ENCODE measurements around the gene PSMB5. TPM values are rescaled to one million over a fixed set of nuclear protein-coding genes. Genes with fewer than 3 reads are reported as not detected.
"Not testable (repeated sequence)": the region's sequence is repeated elsewhere in the genome, so short reads cannot be mapped to it uniquely, and the experiment has no call there.

Gene PSMB5
- total RNA-seq, 1 donor from 2014 or later = 183 TPM

GRCh38 chr14:23015618-23016017 lies 19.1 kb downstream of the PSMB5 start:
- DNase-seq (ENCODE audit: low read depth in 2 of 2) = no peak

- not testable (repeated sequence) for DNase-seq (ENCODE audit: low read depth in 2 of 2)
These were observed 21.0 kb downstream of the PSMB5 start for GRCh38 chr14:23013749-23014054.

GRCh38 chr14:23013054-23013748 lies 21.5 kb downstream of the PSMB5 start:
- DNase-seq (ENCODE audit: low read depth in 2 of 2) = no peak

DNA sequence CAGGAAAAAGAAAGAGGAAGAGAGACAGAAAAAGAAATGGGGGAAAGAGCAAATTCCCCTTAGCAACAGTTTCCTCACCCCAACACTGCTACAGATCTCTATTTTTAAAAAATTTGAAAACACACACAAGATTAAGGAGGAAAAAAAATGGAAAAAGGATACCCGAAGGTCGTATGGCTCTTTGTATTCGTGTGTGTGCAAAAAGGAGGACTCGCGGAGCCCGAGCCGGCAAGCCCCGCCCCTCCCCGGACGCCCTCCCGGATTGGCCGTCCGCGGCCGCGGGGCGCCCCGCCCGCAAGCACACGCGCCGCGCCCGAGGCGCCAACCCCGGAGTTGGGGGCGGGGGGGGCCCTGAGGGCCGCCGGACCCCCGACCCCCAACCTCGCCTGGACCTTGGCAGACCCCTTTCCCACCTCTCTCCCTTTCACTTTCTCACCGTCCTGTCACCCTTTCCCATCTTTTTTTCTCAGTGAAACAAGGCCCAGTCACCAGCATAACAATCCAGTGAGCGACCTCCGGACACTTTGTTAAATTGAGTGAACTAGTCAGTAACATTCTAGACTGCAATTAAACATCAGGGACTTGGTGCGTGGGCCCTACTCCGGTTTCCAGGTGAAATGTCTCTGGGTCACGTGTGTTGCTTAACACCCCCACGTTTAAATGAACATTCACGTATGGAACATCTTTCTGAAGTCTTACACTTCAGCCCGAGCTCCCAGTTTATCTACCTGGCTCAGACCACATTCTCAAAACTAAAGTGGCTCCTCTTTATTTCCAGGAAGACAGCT lies 24.6 kb downstream of the PSMB5 start, which contains the start of gene C14orf93:
Gene C14orf93 (minus strand): TSS at position 205 of the 788 bp plus-strand sequence. CDS start 11,120 bp downstream, outside the sequence.
- peak; percentile 66 to 74 for DNase-seq (ENCODE audit: low read depth in 2 of 2)

DNA sequence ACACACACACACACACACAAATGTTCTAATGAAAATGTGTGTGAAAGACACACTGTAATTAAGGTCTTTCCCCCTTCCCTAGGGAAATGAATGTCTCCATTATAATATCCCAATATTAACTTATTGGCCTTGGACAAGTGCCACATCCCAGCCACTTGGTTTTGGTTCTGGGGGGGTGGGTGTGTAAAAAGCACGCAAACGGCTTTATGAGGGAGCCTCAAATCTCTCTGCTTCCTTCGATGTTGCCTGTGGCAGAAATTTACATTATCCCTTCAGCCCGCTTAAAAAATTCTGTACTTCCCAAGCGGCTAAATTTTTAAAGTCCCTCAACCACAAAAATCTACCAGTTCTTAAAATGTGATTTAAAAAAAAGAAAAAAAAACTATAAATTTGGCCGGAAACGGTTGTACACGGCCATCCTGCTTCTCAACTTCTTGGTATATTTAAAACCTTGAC lies 25.2 kb downstream of the PSMB5 start:
- DNase-seq (ENCODE audit: low read depth in 2 of 2) = no peak

DNA sequence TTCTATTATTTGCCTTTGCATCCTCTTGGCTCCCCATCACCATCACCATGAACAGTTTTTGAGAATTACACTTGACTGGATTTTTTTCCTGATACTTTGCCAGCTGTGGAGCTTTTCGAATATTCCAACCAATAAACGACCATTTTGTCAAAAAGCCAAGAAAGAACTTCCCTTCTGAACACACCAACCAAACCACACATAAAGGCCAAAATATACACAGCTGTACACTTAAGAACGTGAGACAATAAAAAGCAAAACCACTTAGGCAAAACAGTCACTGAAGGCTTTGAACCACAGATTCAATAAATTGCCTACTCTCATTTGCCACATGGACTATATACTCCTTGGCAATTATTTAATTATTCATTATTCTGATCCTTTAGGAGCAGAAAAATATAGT lies 25.9 kb downstream of the PSMB5 start:
- DNase-seq (ENCODE audit: low read depth in 2 of 2) = peak in 1 of 2 donors; percentile 48

- peak; percentile 97 to 98 for DNase-seq (ENCODE audit: low read depth in 2 of 2)
These were observed 27.9 kb downstream of the PSMB5 start for GRCh38 chr14:23006544-23007419.

- DNase-seq (ENCODE audit: low read depth in 2 of 2) = no peak
These were observed 28.5 kb downstream of the PSMB5 start for GRCh38 chr14:23006188-23006534.

GRCh38 chr14:23005451-23006187 lies 29.1 kb downstream of the PSMB5 start:
- peak in 1 of 2 donors; percentile 7 for DNase-seq (ENCODE audit: low read depth in 2 of 2)

DNA sequence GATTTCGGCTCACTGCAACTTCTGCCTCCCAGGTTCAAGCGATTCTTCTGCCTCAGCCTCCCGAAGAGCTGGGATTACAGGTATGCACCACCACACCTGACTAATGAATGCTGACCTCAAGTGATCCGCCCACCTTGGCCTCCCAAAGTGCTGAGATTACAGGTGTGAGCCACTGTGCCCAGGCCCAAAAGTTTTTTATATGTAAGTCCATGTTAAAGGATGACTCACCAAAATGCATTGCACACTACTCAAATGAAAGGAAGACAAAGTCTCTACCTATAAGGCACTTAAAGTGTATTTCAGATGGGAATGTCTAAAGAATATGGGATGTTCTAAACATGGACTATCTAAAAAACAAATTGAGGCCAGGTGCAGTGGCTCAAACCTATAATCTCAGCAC lies 30.4 kb downstream of the PSMB5 start:
- DNase-seq (ENCODE audit: low read depth in 2 of 2) = not testable (repeated sequence)

DNA sequence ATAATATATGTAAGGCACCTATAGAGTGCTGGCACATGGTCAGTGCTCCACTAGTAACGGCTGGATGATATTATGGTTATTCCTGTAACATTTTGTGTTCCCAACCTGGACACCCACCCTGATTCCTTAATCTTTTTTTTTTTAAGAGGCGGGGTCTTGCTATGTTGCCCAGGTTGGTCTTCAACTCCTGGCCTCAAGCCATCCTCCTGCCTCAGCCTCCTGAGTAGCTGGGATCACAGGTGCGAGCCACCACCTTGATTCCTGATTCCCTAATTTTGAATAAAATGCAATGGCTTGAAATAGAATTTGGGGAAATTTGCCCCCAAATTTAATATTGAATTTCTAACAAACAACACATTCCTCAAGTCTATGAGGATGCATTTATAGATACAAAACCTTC lies 32.1 kb downstream of the PSMB5 start:
- no peak for DNase-seq (ENCODE audit: low read depth in 2 of 2)

GRCh38 chr14:23000860-23001259 lies 33.8 kb downstream of the PSMB5 start:
- DNase-seq (ENCODE audit: low read depth in 2 of 2) = no peak

GRCh38 chr14:22998329-22999012 lies 36.2 kb downstream of the PSMB5 start:
- no peak for DNase-seq (ENCODE audit: low read depth in 2 of 2)

- no peak for DNase-seq (ENCODE audit: low read depth in 2 of 2)
These were observed 36.9 kb downstream of the PSMB5 start for GRCh38 chr14:22997676-22998323.

GRCh38 chr14:22996768-22997654 lies 37.7 kb downstream of the PSMB5 start:
- DNase-seq (ENCODE audit: low read depth in 2 of 2) = no peak

GRCh38 chr14:22995889-22996625 lies 38.6 kb downstream of the PSMB5 start:
- no peak for DNase-seq (ENCODE audit: low read depth in 2 of 2)

GRCh38 chr14:22994762-22995275 lies 39.9 kb downstream of the PSMB5 start:
- DNase-seq (ENCODE audit: low read depth in 2 of 2) = peak; percentile 51 to 68

DNA sequence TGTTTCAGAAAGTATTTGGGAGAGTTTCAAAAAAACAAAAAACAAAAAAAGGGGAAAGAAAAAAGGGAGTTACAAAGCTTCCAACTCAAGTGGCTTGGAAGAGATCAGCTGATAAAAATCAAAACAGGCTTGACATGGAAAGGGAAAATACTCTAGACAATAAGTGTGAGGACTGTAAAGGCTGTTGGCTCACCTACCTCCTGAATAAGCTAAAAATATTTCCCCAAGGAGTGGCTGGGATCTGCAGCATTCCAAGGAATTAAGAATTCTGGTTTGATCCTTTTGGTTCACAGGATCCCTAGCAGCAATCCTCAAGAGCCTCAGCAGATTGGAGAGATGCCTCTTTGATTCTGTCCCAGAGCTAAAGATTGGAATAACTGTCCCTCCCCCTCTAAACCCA lies 41.2 kb downstream of the PSMB5 start:
- no peak for DNase-seq (ENCODE audit: low read depth in 2 of 2)

Measured in lung microvascular endothelial cell (primary cell).